ENCODE measurements around the gene MTA1. TPM values are rescaled to one million over a fixed set of nuclear protein-coding genes. Genes with fewer than 3 reads are reported as not detected.

Gene MTA1
- total and polyA plus RNA-seq, 11 donors = 71.8 to 191 (median 109) TPM

GRCh38 chr14:105482486-105483110 lies 63.0 kb downstream of the MTA1 start:
- H3K27me3 ChIP-seq = peaks cover 0 to 6% (median 0%) of the 10 kb centered on the region in 9 donors
- H3K36me3 ChIP-seq = peaks cover 0 to 22% (median 15%) of the 10 kb centered on the region in 9 donors
- intact Hi-C loops (cut with DNase I) = loop anchor here in 1 of 10 donors (10.0 kb wide), 1 partner anchor 68 kb away; the partner anchor contains the start of gene MTA1
- peak overlapping the region in 8 of 12 donors; percentile 15 to 54 (median 45) for H3K4me3 ChIP-seq
- no peak for ATAC-seq
- DNase-seq = no peak
- TF ChIP-seq POLR2A (IDR thresholded peaks at IDR 0.05) = no peak
- H3K27ac ChIP-seq = peak overlapping the region; percentile 94 to 100 (median 97)
- H3K9me3 ChIP-seq = no peaks in the 10 kb centered on the region
- peaks cover 29 to 99% (median 90%) of the 10 kb centered on the region in 12 donors for H3K4me1 ChIP-seq
- 57 to 67% (median 65%) methylated on average over 16 to 18 of the region's 18 CpGs for WGBS, 4 donors

- Histone ChIP-seq H3K27ac (peak overlapping the region; percentile 94 to 100 (median 97)), H3K4me1 (peaks cover 29 to 100% (median 92%) of the 10 kb centered on the region in 12 donors), H3K9me3 (no peaks in the 10 kb centered on the region), H3K4me3 (no peak overlapping the region), H3K27me3 (peaks cover 0 to 6% (median 0%) of the 10 kb centered on the region in 9 donors), H3K36me3 (peaks cover 0 to 17% (median 12%) of the 10 kb centered on the region in 9 donors)
- peak in 2 of 5 donors; percentile 61 to 65 for DNase-seq
- TF ChIP-seq POLR2A (IDR thresholded peaks at IDR 0.05) (no peak), CTCF (IDR thresholded peaks at IDR 0.05) (no peak)
- WGBS, 4 donors = 44 to 81% (median 56%) methylated on average over 7 to 18 of the region's 18 CpGs
- ATAC-seq = no peak
- intact Hi-C loops (cut with DNase I) = loop anchor here in 1 of 10 donors (10.0 kb wide), 1 partner anchor 69 kb away; the partner anchor contains the start of gene MTA1
Measured at GRCh38 chr14:105483300-105484068, 63.9 kb downstream of the MTA1 start.

DNA sequence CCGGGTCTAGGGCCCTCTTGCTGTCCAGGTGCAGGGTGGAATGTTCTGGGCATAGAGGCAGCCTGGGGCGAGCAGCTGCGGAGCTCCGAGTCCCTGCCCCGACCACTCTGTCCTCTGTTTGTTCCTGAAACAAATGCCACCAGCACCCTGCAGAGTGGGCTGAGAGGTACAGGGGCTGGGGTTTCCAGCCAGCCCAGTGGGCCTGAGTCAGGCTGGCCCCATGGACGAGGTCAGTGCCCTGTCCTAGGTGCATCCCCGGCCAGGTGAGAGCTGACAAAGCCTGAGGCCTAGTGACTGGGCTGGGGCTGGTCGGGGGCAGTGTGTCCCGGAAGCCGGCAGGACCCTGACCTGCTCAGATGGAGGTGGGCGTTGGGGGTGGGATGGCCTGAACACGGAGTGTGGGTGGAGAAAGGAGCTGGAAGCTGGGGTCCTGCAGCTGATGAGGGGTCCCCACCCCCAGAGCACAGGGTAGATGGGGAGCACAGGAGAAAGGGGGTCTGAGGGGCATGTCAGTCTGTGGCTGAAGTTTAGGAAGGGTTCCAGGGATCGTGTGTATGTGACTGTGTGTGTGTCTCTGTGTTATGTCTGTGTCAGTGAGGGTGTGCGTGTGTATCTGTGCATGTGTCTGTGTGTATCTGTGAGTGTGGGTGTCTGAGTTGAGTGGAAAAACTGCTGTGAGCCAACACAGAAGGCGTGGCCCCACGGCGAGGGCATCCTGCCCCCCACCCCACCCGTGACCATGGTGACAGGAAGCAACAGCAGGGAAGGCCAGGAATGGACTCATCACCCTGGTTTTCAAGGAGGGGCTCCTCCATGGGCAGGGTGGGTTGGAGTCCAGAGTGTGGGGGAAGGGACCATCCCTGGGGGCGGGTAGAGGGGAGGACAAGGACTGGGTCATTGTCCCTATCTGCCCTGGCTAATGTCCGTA lies 64.7 kb downstream of the MTA1 start:
- 37 to 55% (median 50%) methylated on average over 15 to 20 of the region's 20 CpGs for WGBS, 4 donors
- intact Hi-C loops (cut with DNase I) = loop anchor here in 1 of 10 donors (10.0 kb wide), 1 partner anchor 70 kb away; the partner anchor contains the start of gene MTA1
- no peak overlapping the region for H3K4me3 ChIP-seq
- DNase-seq (peak in 4 of 5 donors; percentile 70 to 80 (median 74)), ATAC-seq (peak in 1 of 4 donors; percentile 4)
- peaks cover 0 to 6% (median 0%) of the 10 kb centered on the region in 9 donors for H3K27me3 ChIP-seq
- peak overlapping the region; percentile 2 to 100 (median 97) for H3K27ac ChIP-seq
- H3K36me3 ChIP-seq = peaks cover 0 to 13% (median 7%) of the 10 kb centered on the region in 9 donors
- H3K4me1 ChIP-seq = peaks cover 37 to 100% (median 95%) of the 10 kb centered on the region in 12 donors
- no peaks in the 10 kb centered on the region for H3K9me3 ChIP-seq
- TF ChIP-seq CTCF (IDR thresholded peaks at IDR 0.05) = no peak
- no peak for TF ChIP-seq POLR2A (IDR thresholded peaks at IDR 0.05)

- Histone ChIP-seq H3K27ac (peak overlapping the region in 11 of 12 donors; percentile 47 to 100 (median 96)), H3K27me3 (no peaks in the 10 kb centered on the region), H3K4me1 (peaks cover 38 to 100% (median 92%) of the 10 kb centered on the region in 12 donors), H3K4me3 (no peak overlapping the region), H3K9me3 (no peaks in the 10 kb centered on the region), H3K36me3 (peaks cover 0 to 7% (median 0%) of the 10 kb centered on the region in 9 donors)
- no peak for TF ChIP-seq POLR2A (IDR thresholded peaks at IDR 0.05)
- TF ChIP-seq CTCF (IDR thresholded peaks at IDR 0.05) = no peak
- ATAC-seq (no peak), DNase-seq (no peak)
- 66 to 72% (median 71%) methylated on average over 14 to 16 of the region's 16 CpGs for WGBS, 4 donors
- intact Hi-C loops (cut with DNase I) = loop anchor here in 6 of 10 donors (1.0 to 10.0 kb wide), 4 partner anchors 34 to 113 kb away; partner anchors contain the start of gene MTA1 (in 1 of the 6)
Measured at GRCh38 chr14:105484997-105485393, 65.4 kb downstream of the MTA1 start.

Data from heart left ventricle (tissue), 16 donors.